ENCODE measurements around the gene ANK2.

Gene ANK2

GRCh38 chr4:113256946-113257345 is 207.5 kb downstream of the ANK2 start:
- Histone ChIP-seq H3K27ac (no peak overlapping the region), H3K9me3 (no peaks in the 10 kb centered on the region), H3K4me3 (ENCODE audit: low read depth in 1 of 2, low read length in 1 of 2) (no peak overlapping the region), H3K27me3 (no peaks in the 10 kb centered on the region), H3K4me1 (ENCODE audit: control insufficient read depth in 1 of 2, insufficient read depth in 1 of 2, low read depth in 1 of 2, low read length in 1 of 2) (no peaks in the 10 kb centered on the region), H3K36me3 (no peaks in the 10 kb centered on the region)
- TF ChIP-seq CTCF (IDR thresholded peaks at IDR 0.05) = no peak

GRCh38 chr4:113260688-113261087 is 211.2 kb downstream of the ANK2 start:
- Histone ChIP-seq H3K4me1 (ENCODE audit: control insufficient read depth in 1 of 2, insufficient read depth in 1 of 2, low read depth in 1 of 2, low read length in 1 of 2) (no peaks in the 10 kb centered on the region), H3K27me3 (no peaks in the 10 kb centered on the region), H3K27ac (no peak overlapping the region), H3K4me3 (ENCODE audit: low read depth in 1 of 2, low read length in 1 of 2) (no peak overlapping the region), H3K36me3 (no peaks in the 10 kb centered on the region), H3K9me3 (no peaks in the 10 kb centered on the region)
- TF ChIP-seq CTCF (IDR thresholded peaks at IDR 0.05) = no peak

- no peak overlapping the region for H3K4me3 ChIP-seq (ENCODE audit: low read depth in 1 of 2, low read length in 1 of 2)
- no peaks in the 10 kb centered on the region for H3K36me3 ChIP-seq
- no peaks in the 10 kb centered on the region for H3K27me3 ChIP-seq
- no peak overlapping the region for H3K27ac ChIP-seq
- no peak for TF ChIP-seq CTCF (IDR thresholded peaks at IDR 0.05)
- no peaks in the 10 kb centered on the region for H3K4me1 ChIP-seq (ENCODE audit: control insufficient read depth in 1 of 2, insufficient read depth in 1 of 2, low read depth in 1 of 2, low read length in 1 of 2)
- H3K9me3 ChIP-seq = no peaks in the 10 kb centered on the region
These were observed 213.8 kb downstream of the ANK2 start for GRCh38 chr4:113263274-113263673.

GRCh38 chr4:113270520-113271319 is 221.3 kb downstream of the ANK2 start:
- no peaks in the 10 kb centered on the region for H3K36me3 ChIP-seq
- no peak for TF ChIP-seq CTCF (IDR thresholded peaks at IDR 0.05)
- H3K4me1 ChIP-seq (ENCODE audit: control insufficient read depth in 1 of 2, insufficient read depth in 1 of 2, low read depth in 1 of 2, low read length in 1 of 2) = no peaks in the 10 kb centered on the region
- no peaks in the 10 kb centered on the region for H3K27me3 ChIP-seq
- no peaks in the 10 kb centered on the region for H3K9me3 ChIP-seq
- H3K4me3 ChIP-seq (ENCODE audit: low read depth in 1 of 2, low read length in 1 of 2) = no peak overlapping the region
- no peak overlapping the region for H3K27ac ChIP-seq

GRCh38 chr4:113272523-113272922 is 223.1 kb downstream of the ANK2 start:
- Histone ChIP-seq H3K36me3 (no peaks in the 10 kb centered on the region), H3K9me3 (no peaks in the 10 kb centered on the region), H3K27me3 (no peaks in the 10 kb centered on the region), H3K4me3 (ENCODE audit: low read depth in 1 of 2, low read length in 1 of 2) (no peak overlapping the region), H3K27ac (no peak overlapping the region), H3K4me1 (ENCODE audit: control insufficient read depth in 1 of 2, insufficient read depth in 1 of 2, low read depth in 1 of 2, low read length in 1 of 2) (no peaks in the 10 kb centered on the region)
- no peak for TF ChIP-seq CTCF (IDR thresholded peaks at IDR 0.05)
